NCI-H2171 (cell line): ENCODE data around the gene ARID1A.
A peak's percentile ranks its signal among the peaks of the same experiment; 100 is the strongest.

Experiments
- DNase-seq: peaks from one replicate; lab custom pipeline; 2025; lab: John Stamatoyannopoulos, UW

ARID1A gene

GRCh38 chr1:26759531-26759930, 63.7 kb downstream of the ARID1A start:
- DNase-seq = no peak

GRCh38 chr1:26761217-26761616, 65.4 kb downstream of the ARID1A start:
- DNase-seq = no peak

GRCh38 chr1:26767714-26768113, 71.9 kb downstream of the ARID1A start:
- no peak for DNase-seq

- peak; percentile 24 for DNase-seq
These were observed 72.9 kb downstream of the ARID1A start for GRCh38 chr1:26768755-26769154.

- no peak for DNase-seq
These were observed 75.4 kb downstream of the ARID1A start for GRCh38 chr1:26771285-26771642.

- DNase-seq = no peak
These were observed 76.0 kb downstream of the ARID1A start for GRCh38 chr1:26771643-26772321.

- no peak for DNase-seq
These were observed 76.9 kb downstream of the ARID1A start for GRCh38 chr1:26772687-26773086.

GRCh38 chr1:26774462-26774861, 78.6 kb downstream of the ARID1A start:
- DNase-seq = no peak

GRCh38 chr1:26775666-26776065, 79.9 kb downstream of the ARID1A start:
- no peak for DNase-seq

GRCh38 chr1:26779098-26779668, 83.4 kb downstream of the ARID1A start:
- DNase-seq = no peak

GRCh38 chr1:26780344-26780957, 84.6 kb downstream of the ARID1A start:
- DNase-seq = no peak

GRCh38 chr1:26781206-26781825, 85.5 kb downstream of the ARID1A start:
- no peak for DNase-seq

GRCh38 chr1:26782521-26783212, 86.9 kb downstream of the ARID1A start:
- DNase-seq = no peak

GRCh38 chr1:26783646-26784022, 87.8 kb downstream of the ARID1A start:
- DNase-seq = no peak

- DNase-seq = no peak
These were observed 88.4 kb downstream of the ARID1A start for GRCh38 chr1:26784023-26784871.

- DNase-seq = no peak
These were observed 89.1 kb downstream of the ARID1A start for GRCh38 chr1:26784886-26785285.

GRCh38 chr1:26785611-26786436, 90.0 kb downstream of the ARID1A start:
- no peak for DNase-seq

- no peak for DNase-seq
These were observed 90.9 kb downstream of the ARID1A start for GRCh38 chr1:26786437-26787380.

- DNase-seq = no peak
These were observed 91.5 kb downstream of the ARID1A start for GRCh38 chr1:26787381-26787705.
